GM19023 (cell line): ENCODE data around the gene HTRA3.

Experiments used
- ATAC-seq: cut with Tn5 transposase; IDR thresholded peaks from one replicate; pipeline ENCODE4 v1.9.1; 2021; ENCODE audit warnings: mild to moderate bottlenecking, moderate library complexity; ENCODE audit not compliant: unreplicated experiment

HTRA3 gene

DNA sequence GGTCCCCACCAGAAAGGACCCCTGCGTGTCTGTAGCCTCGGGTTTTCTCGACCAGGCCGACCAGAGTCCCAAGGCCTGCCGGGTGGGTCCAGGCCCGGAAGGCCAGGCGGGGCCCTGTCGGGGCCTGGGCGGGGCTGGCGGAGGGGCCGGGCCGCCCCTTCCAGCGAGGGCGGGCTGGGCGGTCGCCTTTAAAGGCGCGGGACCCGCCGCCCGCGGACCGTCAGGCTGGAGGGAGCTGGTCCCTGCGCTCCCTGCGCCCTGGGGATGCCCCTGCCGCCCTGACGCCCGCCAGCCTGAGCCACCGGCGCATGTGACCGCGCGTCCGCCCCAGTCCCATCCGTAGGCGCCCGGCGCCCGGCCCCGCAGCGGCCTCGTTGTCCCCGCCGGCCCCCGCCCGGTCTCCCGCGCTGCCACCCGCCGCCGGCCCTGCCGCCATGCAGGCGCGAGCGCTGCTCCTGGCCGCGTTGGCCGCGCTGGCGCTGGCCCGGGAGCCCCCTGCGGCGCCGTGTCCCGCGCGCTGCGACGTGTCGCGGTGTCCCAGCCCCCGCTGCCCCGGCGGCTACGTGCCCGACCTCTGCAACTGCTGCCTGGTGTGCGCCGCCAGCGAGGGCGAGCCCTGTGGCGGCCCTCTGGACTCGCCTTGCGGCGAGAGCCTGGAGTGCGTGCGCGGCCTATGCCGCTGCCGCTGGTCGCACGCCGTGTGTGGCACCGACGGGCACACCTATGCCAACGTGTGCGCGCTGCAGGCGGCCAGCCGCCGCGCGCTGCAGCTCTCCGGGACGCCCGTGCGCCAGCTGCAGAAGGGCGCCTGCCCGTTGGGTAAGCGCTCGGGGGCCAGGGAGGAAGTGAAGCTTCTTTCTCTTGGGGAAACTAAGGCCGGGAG is at the start of gene HTRA3:
Gene HTRA3, plus strand, starts transcription at position 220 of the 883 bp plus-strand sequence. Its CDS starts 215 bp downstream, at position 435.
- no peak for ATAC-seq

DNA sequence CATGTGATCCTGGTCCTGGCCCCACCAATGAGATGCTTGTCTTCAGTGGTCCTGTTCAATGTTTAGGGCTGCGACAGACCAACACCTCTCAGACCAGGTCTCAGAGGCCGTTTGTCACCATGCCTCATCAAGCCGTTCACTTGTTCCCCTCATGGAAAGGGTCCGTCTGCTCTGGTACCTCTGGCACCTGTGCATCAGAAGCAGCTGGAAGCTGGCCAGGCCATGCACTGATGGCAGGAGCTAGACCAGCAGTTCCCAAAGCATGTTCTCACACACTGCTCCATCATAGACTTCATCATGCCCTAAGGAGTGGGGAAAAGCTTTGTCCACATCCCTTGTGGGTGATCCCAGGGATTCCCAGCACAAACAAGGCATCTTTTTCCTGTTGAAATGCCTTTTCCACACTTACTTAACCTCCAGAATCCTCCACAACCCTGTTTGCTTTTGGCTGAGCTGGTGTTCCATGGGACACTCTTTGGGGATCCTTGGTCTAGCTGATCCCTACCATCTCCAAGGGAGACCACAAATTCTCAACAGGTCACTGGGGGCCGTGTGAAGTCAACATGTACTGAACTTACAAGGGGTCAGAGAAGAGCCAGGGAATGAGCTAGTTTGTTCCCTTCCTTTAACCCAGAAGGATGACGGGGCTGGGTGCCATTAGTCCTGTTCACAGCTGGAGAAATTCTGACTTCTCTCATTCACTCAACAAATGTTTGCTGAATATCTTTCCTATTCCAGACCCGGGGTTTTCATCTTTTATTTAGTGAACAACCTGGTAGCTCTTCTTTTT is 48.7 kb upstream of the HTRA3 start:
- ATAC-seq = no peak

GRCh38 chr4:8221476-8221875 is 48.1 kb upstream of the HTRA3 start:
- ATAC-seq = no peak

DNA sequence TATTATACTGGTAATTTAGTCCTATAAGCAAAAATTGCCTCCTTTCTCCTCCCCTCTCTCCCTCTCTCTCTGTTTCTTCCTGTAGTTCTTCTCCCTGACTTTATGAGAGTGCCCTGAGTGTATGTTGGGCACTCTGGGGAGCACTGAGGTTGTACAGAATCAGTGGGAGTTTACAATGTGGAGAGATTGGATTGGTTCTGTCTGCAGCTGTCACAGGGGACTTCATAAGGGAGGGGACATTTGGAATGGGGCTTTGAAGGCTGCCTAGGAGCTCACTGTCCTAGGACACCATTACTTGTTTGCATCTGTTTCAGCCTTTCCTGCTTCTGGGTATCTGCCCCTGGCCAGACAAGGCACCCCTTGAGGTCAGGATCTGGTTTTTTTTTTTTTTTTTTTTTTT is 47.6 kb upstream of the HTRA3 start:
- no peak for ATAC-seq

GRCh38 chr4:8222609-8223388 is 46.8 kb upstream of the HTRA3 start:
- ATAC-seq = no peak

- ATAC-seq = no peak
Measured at GRCh38 chr4:8224267-8224974, 45.1 kb upstream of the HTRA3 start.

DNA sequence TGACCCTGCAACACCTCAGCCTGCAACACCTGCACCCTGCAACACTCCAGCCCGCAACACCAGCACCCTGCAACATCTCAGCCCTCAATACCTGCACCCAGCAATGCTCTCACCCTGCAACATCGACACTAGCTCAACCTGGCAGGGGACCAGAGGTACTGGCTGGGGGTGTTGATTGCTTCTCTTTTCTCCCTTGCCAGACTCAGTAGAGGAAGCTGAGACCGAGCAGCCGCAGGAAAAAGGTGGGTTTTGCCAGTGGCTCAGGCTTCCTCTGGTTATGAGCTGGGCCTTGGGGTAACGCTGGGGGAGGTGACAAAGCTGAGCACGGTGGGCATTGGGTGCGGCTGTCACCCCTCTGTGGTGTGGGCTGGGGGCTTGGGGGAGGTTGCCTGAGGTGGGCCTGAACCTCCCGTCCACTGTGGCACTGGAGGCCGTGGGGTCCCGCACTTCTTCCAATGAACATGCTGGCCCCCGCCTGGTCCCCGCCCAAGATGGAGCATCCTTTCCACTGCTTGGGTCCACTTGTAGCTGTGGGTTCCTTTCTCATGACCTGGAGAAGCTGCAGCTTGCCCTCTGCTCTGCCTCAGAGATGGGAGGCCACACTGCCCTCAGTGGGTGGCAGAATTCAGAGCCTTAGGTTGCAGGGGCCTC is 44.5 kb upstream of the HTRA3 start:
- no peak for ATAC-seq

DNA sequence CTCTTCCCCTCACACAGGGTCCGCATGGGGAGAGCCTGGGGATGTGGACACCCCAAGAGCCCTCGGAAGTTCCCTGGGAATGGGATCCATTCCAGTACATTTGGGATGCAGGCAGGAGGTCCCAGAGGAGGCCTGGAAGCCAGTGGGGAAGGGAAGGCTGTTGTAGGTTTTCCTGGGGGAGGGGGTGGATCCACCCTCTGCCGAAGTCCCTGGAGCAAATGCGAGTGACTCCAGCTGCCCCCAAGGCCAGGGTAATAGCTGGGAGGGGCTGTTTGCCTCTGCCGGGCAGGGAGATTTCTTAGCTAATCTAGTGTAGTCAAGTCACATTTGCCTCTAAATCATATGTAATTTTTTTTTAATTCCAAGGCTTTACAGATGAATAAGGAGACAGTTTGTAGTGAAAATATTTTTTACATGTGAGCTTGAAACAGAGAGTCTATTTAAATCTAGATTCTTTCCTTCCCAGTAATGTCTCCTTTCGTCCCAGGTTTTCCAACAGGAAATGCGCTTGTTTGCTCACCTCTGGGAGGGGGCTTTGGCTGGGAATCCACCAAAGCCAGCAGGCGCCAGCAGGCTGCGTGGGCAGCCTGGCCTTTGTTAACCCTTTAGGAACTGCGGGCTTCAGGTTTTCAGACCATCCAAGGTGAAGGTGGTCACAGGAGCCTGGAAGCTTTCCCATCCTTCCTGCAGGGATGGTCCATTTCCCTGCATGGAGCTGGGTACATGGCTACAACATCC is 43.7 kb upstream of the HTRA3 start:
- ATAC-seq = no peak

DNA sequence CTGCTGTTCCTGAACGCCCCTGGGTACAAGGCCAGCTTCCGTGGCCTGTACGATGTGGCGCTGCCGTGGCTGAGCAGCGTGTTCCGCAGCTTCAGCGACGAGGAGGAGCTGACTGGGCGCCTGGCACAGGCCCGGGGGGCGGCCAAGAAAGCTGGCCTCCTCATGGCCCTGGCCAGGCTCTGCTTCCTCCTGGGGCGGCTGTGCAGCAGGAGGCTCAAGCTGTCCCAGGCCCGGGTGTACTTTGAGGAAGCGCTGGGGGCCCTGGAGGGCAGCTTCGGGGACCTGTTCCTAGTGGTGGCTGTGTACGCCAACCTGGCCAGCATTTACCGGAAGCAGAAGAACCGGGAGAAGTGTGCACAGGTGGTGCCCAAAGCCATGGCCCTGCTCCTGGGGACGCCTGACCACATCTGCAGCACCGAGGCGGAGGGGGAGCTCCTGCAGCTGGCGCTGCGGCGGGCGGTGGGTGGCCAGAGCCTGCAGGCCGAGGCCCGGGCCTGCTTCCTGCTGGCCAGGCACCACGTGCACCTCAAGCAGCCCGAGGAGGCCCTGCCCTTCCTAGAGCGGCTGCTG is 42.3 kb upstream of the HTRA3 start:
- no peak for ATAC-seq

DNA sequence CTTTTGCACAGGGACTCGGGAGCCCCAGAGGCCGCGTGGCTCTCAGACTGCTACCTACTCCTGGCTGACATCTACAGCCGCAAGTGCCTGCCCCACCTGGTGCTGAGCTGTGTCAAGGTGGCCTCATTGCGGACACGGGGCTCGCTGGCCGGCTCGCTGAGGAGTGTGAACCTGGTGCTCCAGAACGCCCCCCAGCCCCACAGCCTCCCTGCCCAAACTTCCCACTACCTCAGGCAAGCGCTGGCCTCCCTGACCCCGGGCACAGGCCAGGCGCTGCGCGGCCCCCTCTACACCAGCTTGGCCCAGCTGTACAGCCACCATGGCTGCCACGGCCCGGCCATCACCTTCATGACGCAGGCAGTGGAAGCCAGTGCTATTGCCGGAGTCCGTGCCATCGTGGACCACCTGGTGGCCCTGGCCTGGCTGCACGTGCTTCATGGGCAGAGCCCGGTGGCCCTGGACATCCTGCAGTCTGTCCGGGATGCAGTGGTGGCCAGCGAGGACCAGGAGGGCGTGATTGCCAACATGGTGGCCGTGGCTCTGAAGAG is 41.7 kb upstream of the HTRA3 start:
- ATAC-seq = no peak

- peak; percentile 77 for ATAC-seq
Measured at GRCh38 chr4:8228319-8229250, 41.0 kb upstream of the HTRA3 start.

DNA sequence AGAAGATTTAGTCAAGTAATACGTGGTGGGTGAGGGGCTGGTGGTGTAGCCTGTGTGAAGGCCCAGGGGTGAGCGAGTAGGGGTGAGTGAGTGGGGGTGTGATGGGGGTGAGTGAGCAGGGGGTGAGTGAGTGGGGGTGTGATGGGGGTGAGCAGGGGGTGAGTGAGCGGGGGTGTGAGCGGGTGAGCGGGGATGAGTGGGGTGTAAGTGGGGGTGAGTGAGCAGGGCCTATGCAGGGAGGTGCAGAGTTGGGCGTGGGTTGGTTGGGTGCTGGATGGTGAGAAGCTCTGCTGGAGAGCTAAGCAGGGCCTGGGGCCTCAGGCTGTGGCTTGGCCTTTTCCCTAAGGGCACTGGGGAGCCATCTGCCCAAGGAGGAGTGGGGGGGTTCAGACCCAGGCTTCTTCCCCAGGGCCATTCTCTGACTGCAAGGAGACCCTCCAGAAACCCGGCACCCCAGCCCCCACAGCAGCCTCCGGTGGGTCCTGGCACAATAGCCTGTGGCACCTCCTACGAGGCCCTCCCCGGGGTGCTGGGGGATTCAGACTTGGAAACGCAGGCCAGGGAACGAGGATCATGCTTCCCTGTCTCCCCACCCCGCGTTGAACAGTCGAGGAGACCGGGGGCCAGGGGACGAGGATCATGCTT is 40.1 kb upstream of the HTRA3 start:
- ATAC-seq = no peak

GRCh38 chr4:8230033-8230432 is 39.5 kb upstream of the HTRA3 start:
- ATAC-seq = no peak

GRCh38 chr4:8230891-8231290 is 38.7 kb upstream of the HTRA3 start:
- no peak for ATAC-seq

DNA sequence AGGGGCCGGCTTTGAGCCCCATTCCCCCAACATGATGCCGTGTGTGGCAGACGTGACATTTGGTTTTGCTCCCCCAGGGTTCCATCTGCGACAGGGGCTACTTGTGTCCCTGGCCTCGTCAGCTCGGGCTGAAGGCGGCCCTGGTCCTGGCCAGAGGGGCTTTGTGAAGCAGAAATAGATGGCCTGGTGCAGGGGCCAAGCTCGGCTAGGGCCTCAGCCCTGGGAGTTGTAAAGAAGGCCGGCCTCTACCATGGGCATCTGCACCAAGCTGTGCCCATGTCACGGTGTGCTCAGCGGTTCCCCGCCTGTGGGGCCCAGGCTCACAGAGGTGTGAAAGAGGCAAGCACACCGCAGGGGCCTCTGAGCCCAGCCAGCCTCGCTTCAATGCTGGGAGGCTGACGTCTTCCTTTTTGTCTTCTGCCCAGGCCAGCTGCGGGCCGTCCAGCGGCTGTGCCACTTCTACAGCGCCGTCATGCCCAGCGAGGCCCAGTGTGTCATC is 38.0 kb upstream of the HTRA3 start:
- ATAC-seq = no peak

- ATAC-seq = no peak
Measured at GRCh38 chr4:8232748-8233147, 36.8 kb upstream of the HTRA3 start.
